Transverse colon (tissue), 4 donors: ENCODE data around the gene GRIPAP1. TPM values are rescaled to one million over a fixed set of nuclear protein-coding genes. Genes with fewer than 3 reads are reported as not detected.

Experiments used
- DNase-seq: peaks from one replicate; pipeline ENCODE4 v3.0.0-alpha.2; 2019
- H3K27ac ChIP-seq, 4 donors: fragments of 200-600 bp; sonication (generic); 2 replicates each; pipeline ENCODE4 v1.5.1; 2016 to 2018; ENCODE audit warnings: inconsistent platforms in 4 of 4
- H3K27me3 ChIP-seq: fragments of 200-600 bp; sonication (generic); 2 replicates; pipeline ENCODE4 v1.5.1; 2017; ENCODE audit warnings: inconsistent platforms
- H3K36me3 ChIP-seq, 4 donors: fragments of 200-600 bp; sonication (generic); 2 replicates each; pipeline ENCODE4 v1.5.1; 2017 to 2019; ENCODE audit warnings: inconsistent platforms in 4 of 4
- H3K4me1 ChIP-seq, 4 donors: fragments of 200-600 bp; sonication (generic); 2 replicates each; pipeline ENCODE4 v1.5.1; 2017 to 2020; ENCODE audit warnings: inconsistent platforms in 4 of 4
- H3K4me3 ChIP-seq, 4 donors: fragments of 200-600 bp; sonication (generic); 1 replicate in 1 of 4; 2 replicates in 3 of 4; pipeline versions ENCODE4 v1.5.1 to v1.6.1; 2017 to 2019; ENCODE audit warnings: inconsistent platforms in 4 of 4
- H3K9me3 ChIP-seq, 2 donors: fragments of 200-600 bp; sonication (generic); 2 replicates each; pipeline ENCODE4 v1.5.1; 2017 to 2019; ENCODE audit warnings: inconsistent platforms in 2 of 2
- CTCF ChIP-seq, 5 experiments: fragments of 200-600 bp in 3 of 5; fragments of 450-650 bp in 2 of 5; sonication (generic) in 3 of 5; IDR thresholded peaks; 1 replicate in 2 of 5; 2 replicates in 3 of 5; pipeline ENCODE4 v1.5.1; 2016 to 2017; ENCODE audit warnings: antibody characterized with exemption in 5 of 5, inconsistent platforms in 3 of 5, mild to moderate bottlenecking in 2 of 5, moderate library complexity in 1 of 5
- EP300 ChIP-seq: sonication (generic); formaldehyde crosslinking; IDR thresholded peaks from one replicate; pipeline ENCODE4 v1.6.1; 2017; ENCODE audit warnings: antibody characterized with exemption, low read depth
- POLR2A ChIP-seq: fragments of 450-650 bp; IDR thresholded peaks from one replicate; pipeline ENCODE4 v1.6.1; 2016; ENCODE audit warnings: antibody characterized with exemption, mild to moderate bottlenecking, moderate library complexity
- POLR2AphosphoS5 ChIP-seq, 3 donors: sonication (generic); formaldehyde crosslinking; IDR thresholded peaks; one replicate each; pipeline ENCODE4 v1.6.1; 2016; ENCODE audit warnings: antibody characterized with exemption in 3 of 3
- WGBS, 2 donors: methylation state at CpG; one replicate each; pipeline ENCODE4 v1.1.5; 2018; ENCODE audit warnings: low coverage in 1 of 2; 5-methylcytosine and 5-hydroxymethylcytosine counted together
- in situ Hi-C, 4 donors: fragments of 200-750 bp; cut with MboI; loops; one replicate each; pipeline versions ENCODE4 v1.15.0 to v1.15.1; 2017; ENCODE audit warnings: low sequenced_read_pairs in 3 of 4, low pct_ligation_motif_present in 1 of 4, low pct_unique_long_range_greater_than_20kb in 1 of 4
- intact Hi-C: fragments of 100-400 bp; cut with DNase I; formaldehyde crosslinking; loops from one replicate; pipeline ENCODE4 v1.15.1; 2023; ENCODE audit warnings: low total_unique reads
- total RNA-seq, 4 donors: library from RNA; depleted of rRNA; stranded (reverse); fragments of >200 nt; gene quantifications; one replicate each; pipeline ENCODE4 v1.1.0, GENCODE V29; 2016

The GRIPAP1 gene
- total RNA-seq, 4 donors from 2014 or later = 34.8 to 102 (median 52.9) TPM

- Histone ChIP-seq H3K9me3 (no peaks in the 10 kb centered on the region), H3K36me3 (no peaks in the 10 kb centered on the region), H3K4me1 (peaks cover 0 to 11% (median 2%) of the 10 kb centered on the region in 4 donors), H3K4me3 (no peak overlapping the region), H3K27ac (no peak overlapping the region), H3K27me3 (no peaks in the 10 kb centered on the region)
- TF ChIP-seq POLR2AphosphoS5 (IDR thresholded peaks at IDR 0.05) (no peak), POLR2A (no peak), CTCF (IDR thresholded peaks at IDR 0.05) (no peak), EP300 (no peak)
- DNase-seq = no peak
- 83% methylated on average over 3 of the region's 3 CpGs; no CpG with 5 or more reads in 1 of the 2 donors for WGBS, 2 donors
- in situ Hi-C loops (no loop called here), intact Hi-C loops (no loop called here)
Observed at GRCh38 chrX:48974033-48974432, 28.0 kb downstream of the GRIPAP1 start.

- peak overlapping the region in 3 of 4 donors; percentile 10 to 39 (median 12) for H3K4me3 ChIP-seq
- peak; percentile 42 for DNase-seq
- TF ChIP-seq CTCF (IDR thresholded peaks at IDR 0.05) (peak; percentile 34 to 51 (median 45)), POLR2AphosphoS5 (IDR thresholded peaks at IDR 0.05) (no peak)
- intact Hi-C loops = no loop called here
- H3K27ac ChIP-seq = peak overlapping the region; percentile 40 to 66 (median 56)
- no peaks in the 10 kb centered on the region for H3K36me3 ChIP-seq
- peaks cover 0 to 11% (median 2%) of the 10 kb centered on the region in 4 donors for H3K4me1 ChIP-seq
- 52 to 90% methylated on average over 2 to 13 of the region's 13 CpGs for WGBS, 2 donors
- no peaks in the 10 kb centered on the region for H3K9me3 ChIP-seq
- no peaks in the 10 kb centered on the region for H3K27me3 ChIP-seq
- in situ Hi-C loops = no loop called here
Observed at GRCh38 chrX:48972220-48973164, 29.6 kb downstream of the GRIPAP1 start.

GRCh38 chrX:48971249-48972219, 30.5 kb downstream of the GRIPAP1 start, which contains the start of gene KCND1:
KCND1 (minus strand) TSS chrX:48971844; CDS start chrX:48970271, 1,573 bp downstream.
- 28% methylated on average over 26 of the region's 28 CpGs; no CpG with 5 or more reads in 1 of the 2 donors for WGBS, 2 donors
- Histone ChIP-seq H3K27ac (peak within 1 kb of the TSS; percentile 40 to 66 (median 56)), H3K4me3 (peak within 1 kb of the TSS; percentile 8 to 39 (median 11)), H3K27me3 (no peaks in the 10 kb centered on the region), H3K9me3 (no peaks in the 10 kb centered on the region), H3K36me3 (no peaks in the 10 kb centered on the region), H3K4me1 (peaks cover 0 to 11% (median 2%) of the 10 kb centered on the region in 4 donors)
- DNase-seq = peak; percentile 28
- in situ Hi-C loops = no loop called here
- intact Hi-C loops = no loop called here
- TF ChIP-seq EP300 = no peak

GRCh38 chrX:48969471-48969870, 32.6 kb downstream of the GRIPAP1 start:
- H3K4me3 ChIP-seq = no peak overlapping the region
- intact Hi-C loops (no loop called here), in situ Hi-C loops (no loop called here)
- TF ChIP-seq EP300 = no peak
- no peak for TF ChIP-seq POLR2AphosphoS5 (IDR thresholded peaks at IDR 0.05)
- no peak for TF ChIP-seq POLR2A
- TF ChIP-seq CTCF (IDR thresholded peaks at IDR 0.05) = no peak
- H3K27me3 ChIP-seq = no peaks in the 10 kb centered on the region
- H3K27ac ChIP-seq = no peak overlapping the region
- WGBS, 2 donors = 96% methylated on average over 28 of the region's 28 CpGs; no CpG with 5 or more reads in 1 of the 2 donors
- no peak for DNase-seq
- H3K36me3 ChIP-seq = no peaks in the 10 kb centered on the region
- H3K9me3 ChIP-seq = no peaks in the 10 kb centered on the region
- peaks cover 0 to 11% (median 2%) of the 10 kb centered on the region in 4 donors for H3K4me1 ChIP-seq
